Epithelial cell of proximal tubule (primary cell): ENCODE measurements around the gene MCC. TPM values are rescaled to one million over a fixed set of nuclear protein-coding genes. Genes with fewer than 3 reads are reported as not detected.

Experiments
- DNase-seq: peaks from one replicate; pipeline ENCODE4 v3.0.0-alpha.2; 2011; ENCODE audit warnings: low read depth
- H3K4me3 ChIP-seq: 2 replicates; pipeline ENCODE4 v1.5.1; 2011; ENCODE audit warnings: low read depth, mild to moderate bottlenecking, low read length
- CTCF ChIP-seq: conservative IDR thresholded peaks from 2 replicates; pipeline ENCODE4 v1.5.1; 2012; ENCODE audit warnings: low read depth, mild to moderate bottlenecking, low read length
- total RNA-seq: library from RNA; depleted of rRNA; stranded (reverse); fragments of >200 nt; gene quantifications from 2 replicates; pipeline ENCODE4 v1.2.3, GENCODE V29; 2015

The MCC gene
- total RNA-seq, 1 donor from 2014 or later, result 6.3 TPM

DNA sequence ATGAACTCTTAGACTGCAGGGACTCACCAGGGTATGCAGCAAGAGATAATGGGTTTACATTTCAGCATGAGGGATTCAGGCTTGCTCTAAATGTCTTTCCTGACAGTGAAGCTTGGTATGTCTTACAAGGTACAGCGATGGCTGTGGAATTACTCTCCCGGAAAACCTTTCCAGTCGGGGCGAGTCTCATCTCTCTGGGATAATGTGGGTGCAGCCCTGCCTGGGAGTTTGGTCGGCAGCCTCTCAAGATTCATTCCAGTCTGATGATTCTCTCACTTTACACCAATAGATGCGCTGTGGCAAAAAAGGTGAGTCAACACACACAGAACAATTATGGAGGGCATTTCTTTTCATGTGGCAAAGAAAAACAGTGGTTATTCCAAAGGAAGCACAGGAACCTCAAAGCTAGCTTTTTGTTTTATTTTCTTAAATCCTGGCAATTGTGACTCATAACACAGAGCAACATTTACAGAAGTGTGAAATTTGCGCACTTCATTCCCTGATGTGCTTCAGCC is 321.3 kb downstream of the MCC start:
- DNase-seq, result peak; percentile 73
- TF ChIP-seq CTCF, result no peak
- no peak overlapping the region for H3K4me3 ChIP-seq

GRCh38 chr5:113166261-113166660 is 322.0 kb downstream of the MCC start:
- no peak for DNase-seq
- H3K4me3 ChIP-seq, result no peak overlapping the region
- TF ChIP-seq CTCF, result no peak

DNA sequence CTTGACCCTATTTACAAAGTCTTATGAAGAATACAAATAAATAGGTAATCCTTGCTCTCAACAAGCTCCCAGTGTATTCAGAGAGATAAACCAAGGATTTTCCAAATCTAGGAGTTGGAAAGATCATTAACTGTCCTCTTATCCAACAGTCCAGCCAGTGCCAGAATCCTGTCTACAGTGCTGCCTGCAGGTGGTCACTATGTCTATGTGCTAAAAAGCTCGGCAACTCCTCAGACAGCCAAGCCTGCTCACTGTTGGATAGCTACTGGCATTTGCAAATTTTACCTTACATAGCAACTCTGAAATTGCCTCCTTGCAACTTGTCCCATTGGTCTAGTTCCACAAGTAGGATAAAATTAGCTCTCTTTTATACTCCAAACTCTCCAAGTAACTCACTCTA is 324.2 kb downstream of the MCC start:
- H3K4me3 ChIP-seq, result no peak overlapping the region
- DNase-seq, result no peak
- no peak for TF ChIP-seq CTCF

DNA sequence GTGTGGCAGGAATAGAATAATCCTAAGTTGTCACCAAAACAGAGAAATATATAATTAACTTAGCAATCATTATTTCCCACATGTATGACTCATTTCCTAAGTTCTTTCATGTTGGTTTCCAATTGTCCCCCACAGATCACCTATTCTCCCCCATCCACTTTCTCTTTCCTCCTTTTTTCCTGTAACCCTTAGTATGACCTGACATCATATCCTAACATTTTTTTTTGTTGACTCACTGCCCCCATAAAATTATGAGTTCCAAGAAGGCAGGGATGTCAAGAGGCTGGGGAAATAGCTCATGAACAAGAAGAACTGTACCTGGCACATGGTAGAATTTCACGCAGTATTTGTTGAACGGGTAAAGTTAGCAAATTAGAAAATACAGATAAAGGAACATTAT is 324.9 kb downstream of the MCC start:
- DNase-seq, result peak; percentile 63
- no peak overlapping the region for H3K4me3 ChIP-seq
- TF ChIP-seq CTCF, result no peak

GRCh38 chr5:113162770-113163169 is 325.5 kb downstream of the MCC start:
- TF ChIP-seq CTCF, result no peak
- no peak overlapping the region for H3K4me3 ChIP-seq
- peak; percentile 86 for DNase-seq

DNA sequence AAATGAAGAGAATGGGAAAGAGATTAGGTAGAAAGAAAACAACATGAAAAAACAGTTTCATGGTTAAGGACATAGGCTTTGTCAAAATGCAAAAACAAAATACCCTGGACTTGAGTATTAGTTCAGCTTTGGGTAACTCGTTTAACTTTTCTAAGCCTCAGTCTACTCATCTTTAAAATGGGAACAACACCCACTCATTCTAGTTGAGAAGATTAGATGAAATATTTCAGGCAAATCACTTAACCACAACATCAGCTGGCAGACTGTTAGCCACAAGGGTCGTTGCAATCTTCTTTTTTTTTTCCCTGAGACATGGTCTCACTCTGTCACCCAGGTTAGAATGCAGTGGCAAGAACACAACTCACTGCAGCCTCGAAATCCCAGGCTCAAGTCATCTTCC is 326.0 kb downstream of the MCC start:
- no peak overlapping the region for H3K4me3 ChIP-seq
- DNase-seq, result no peak

More for the DNA sequence above, 326.0 kb downstream of the MCC start:
- TF ChIP-seq CTCF, result no peak
